Stomach (tissue), 9 donors: ENCODE results near the gene TMEM72. TPM values are rescaled to one million over a fixed set of nuclear protein-coding genes. Genes with fewer than 3 reads are reported as not detected.

ENCODE experiments used
- DNase-seq, 2 donors: peaks; one replicate each; pipeline versions ENCODE4 v3.0.0 to v3.0.0-alpha.2; 2013 to 2019
- H3K27ac ChIP-seq, 5 donors: fragments of 200-600 bp in 4 of 5; sonication (generic) in 4 of 5; one replicate each; pipeline ENCODE4 v1.5.1; 2013 to 2019; ENCODE audit warnings: mild to moderate bottlenecking in 1 of 5, moderate library complexity in 1 of 5
- H3K27me3 ChIP-seq, 3 donors: fragments of 200-600 bp; sonication (generic); one replicate each; pipeline ENCODE4 v1.5.1; 2017 to 2019; ENCODE audit warnings: mixed run types in 1 of 3
- H3K36me3 ChIP-seq, 4 donors: fragments of 200-600 bp; sonication (generic); 1 replicate in 3 of 4; 2 replicates in 1 of 4; pipeline ENCODE4 v1.5.1; 2016 to 2019
- H3K4me1 ChIP-seq, 4 donors: fragments of 200-600 bp; sonication (generic); one replicate each; pipeline ENCODE4 v1.5.1; 2016 to 2019
- H3K4me3 ChIP-seq, 4 donors: fragments of 200-600 bp; sonication (generic) in 3 of 4; one replicate each; pipeline ENCODE4 v1.5.1; 2016 to 2019; ENCODE audit warnings: mild to moderate bottlenecking in 1 of 4
- H3K9me3 ChIP-seq, 4 donors: fragments of 200-600 bp; sonication (generic); one replicate each; pipeline ENCODE4 v1.5.1; 2016 to 2019
- EP300 ChIP-seq: sonication (generic); formaldehyde crosslinking; IDR thresholded peaks from one replicate; pipeline ENCODE4 v1.6.1; 2017; ENCODE audit warnings: antibody characterized with exemption
- POLR2A ChIP-seq, 4 donors: fragments of 450-650 bp; IDR thresholded peaks; one replicate each; pipeline ENCODE4 v1.6.1; 2016; ENCODE audit warnings: antibody characterized with exemption in 4 of 4, control low read depth in 2 of 4, mild to moderate bottlenecking in 1 of 4, moderate library complexity in 1 of 4
- POLR2AphosphoS5 ChIP-seq, 3 donors: sonication (generic); formaldehyde crosslinking; IDR thresholded peaks; one replicate each; pipeline ENCODE4 v1.6.1; 2016; ENCODE audit warnings: antibody characterized with exemption in 3 of 3
- WGBS, 5 donors: extraction: QIAGEN DNeasy Blood & Tissue Kit in 3 of 5; methylation state at CpG; one replicate each; pipeline versions ENCODE4 v1.1.5 to v1.1.7; 2013 to 2018; 5-methylcytosine and 5-hydroxymethylcytosine counted together
- intact Hi-C: fragments of 100-400 bp; cut with DNase I; formaldehyde crosslinking; loops from one replicate; pipeline ENCODE4 v1.15.1; 2023; ENCODE audit warnings: low total_unique reads
- polyA plus RNA-seq, 3 donors: library from polyadenylated mRNA; stranded (reverse); fragments of 200-250 nt; gene quantifications; one replicate each; pipeline ENCODE4 v1.2.3, GENCODE V29; 2013
- total RNA-seq, 5 donors: library from RNA; depleted of rRNA; stranded (reverse); fragments of >200 nt; gene quantifications; one replicate each; pipeline versions ENCODE4 v1.1.0 to v1.2.3, GENCODE V29; 2014 to 2016
- TF ChIP-seq, protein P1 (sequence below), 7 experiments: fragments of 450-650 bp in 4 of 7; fragments of 200-600 bp in 3 of 7; sonication (generic) in 3 of 7; IDR thresholded peaks; one replicate each; pipeline ENCODE4 v1.5.1; 2016 to 2019; ENCODE audit warnings: antibody characterized with exemption in 7 of 7, control low read depth in 2 of 7, mild to moderate bottlenecking in 1 of 7
- donor health status: healthy with polysubstance abuse.
- donor health status: Bipolar disorder and iron deficiency.
- donor health status: healthy.

Gene TMEM72
- total and polyA plus RNA-seq, 8 donors: 0.13 to 30.4 (median 1.3) TPM; not detected in 5

DNA sequence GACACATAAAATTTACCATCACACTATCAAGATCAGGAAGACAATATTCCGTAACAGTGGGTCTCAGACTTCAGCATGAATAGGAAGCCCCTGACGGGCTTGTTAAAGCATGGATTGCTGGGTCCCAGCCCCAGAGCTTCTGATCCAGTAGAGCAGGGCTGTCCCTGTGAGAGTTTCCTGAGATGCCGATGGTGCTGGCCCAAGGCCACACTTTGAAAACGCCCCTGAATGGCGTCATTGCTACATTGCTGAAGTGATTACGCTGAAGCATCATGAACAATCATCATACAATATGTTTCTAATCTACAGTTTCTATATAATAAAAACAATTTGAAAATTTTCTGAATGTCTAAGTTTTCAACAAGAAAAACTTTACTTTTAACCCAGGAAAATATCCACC lies 38.0 kb upstream of the TMEM72 start:
- peak in 1 of 2 donors; percentile 49 for DNase-seq
- no peak overlapping the region for H3K4me3 ChIP-seq
- 72 to 80% (median 80%) methylated on average over 6 of the region's 6 CpGs for WGBS, 5 donors
- no peak overlapping the region for H3K27ac ChIP-seq
- intact Hi-C loops: no loop called here
- TF ChIP-seq POLR2AphosphoS5 (IDR thresholded peaks at IDR 0.05) (no peak), POLR2A (IDR thresholded peaks at IDR 0.05) (no peak), EP300 (no peak)
- TF ChIP-seq, protein P1, sequence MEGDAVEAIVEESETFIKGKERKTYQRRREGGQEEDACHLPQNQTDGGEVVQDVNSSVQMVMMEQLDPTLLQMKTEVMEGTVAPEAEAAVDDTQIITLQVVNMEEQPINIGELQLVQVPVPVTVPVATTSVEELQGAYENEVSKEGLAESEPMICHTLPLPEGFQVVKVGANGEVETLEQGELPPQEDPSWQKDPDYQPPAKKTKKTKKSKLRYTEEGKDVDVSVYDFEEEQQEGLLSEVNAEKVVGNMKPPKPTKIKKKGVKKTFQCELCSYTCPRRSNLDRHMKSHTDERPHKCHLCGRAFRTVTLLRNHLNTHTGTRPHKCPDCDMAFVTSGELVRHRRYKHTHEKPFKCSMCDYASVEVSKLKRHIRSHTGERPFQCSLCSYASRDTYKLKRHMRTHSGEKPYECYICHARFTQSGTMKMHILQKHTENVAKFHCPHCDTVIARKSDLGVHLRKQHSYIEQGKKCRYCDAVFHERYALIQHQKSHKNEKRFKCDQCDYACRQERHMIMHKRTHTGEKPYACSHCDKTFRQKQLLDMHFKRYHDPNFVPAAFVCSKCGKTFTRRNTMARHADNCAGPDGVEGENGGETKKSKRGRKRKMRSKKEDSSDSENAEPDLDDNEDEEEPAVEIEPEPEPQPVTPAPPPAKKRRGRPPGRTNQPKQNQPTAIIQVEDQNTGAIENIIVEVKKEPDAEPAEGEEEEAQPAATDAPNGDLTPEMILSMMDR (IDR thresholded peaks at IDR 0.05): no peak
- no peaks in the 10 kb centered on the region for H3K27me3 ChIP-seq
- H3K9me3 ChIP-seq: no peaks in the 10 kb centered on the region
- H3K36me3 ChIP-seq: no peaks in the 10 kb centered on the region
- H3K4me1 ChIP-seq: peaks cover 4 to 21% (median 10%) of the 10 kb centered on the region in 4 donors

DNA sequence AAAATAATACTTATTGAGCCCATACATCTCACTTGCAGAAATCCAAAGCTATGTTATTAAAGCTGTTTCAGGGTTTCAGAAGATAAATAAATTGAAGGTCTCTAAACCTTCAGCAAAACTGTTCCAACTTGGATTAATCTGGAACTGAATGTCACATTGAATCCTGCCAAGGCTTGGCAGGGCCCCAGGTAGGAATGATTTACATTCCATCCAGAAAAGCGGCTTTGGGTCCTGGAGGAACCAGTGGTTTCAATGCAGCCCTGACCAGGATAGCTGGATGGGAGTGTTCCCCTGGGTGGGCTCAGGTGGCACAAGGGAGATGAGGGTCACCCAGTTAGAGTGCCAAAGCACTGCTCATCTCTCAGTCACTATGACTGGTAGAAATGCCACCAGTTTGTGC lies 37.0 kb upstream of the TMEM72 start:
- Histone ChIP-seq H3K27ac (no peak overlapping the region), H3K4me3 (no peak overlapping the region), H3K4me1 (peaks cover 14 to 31% (median 19%) of the 10 kb centered on the region in 4 donors), H3K27me3 (peaks cover 0 to under 1% (median 0%) of the 10 kb centered on the region in 3 donors), H3K9me3 (no peaks in the 10 kb centered on the region), H3K36me3 (no peaks in the 10 kb centered on the region)
- intact Hi-C loops: no loop called here
- WGBS, 5 donors: 24 to 44% (median 34%) methylated on average over 1 of the region's 1 CpG
- TF ChIP-seq, protein P1 (IDR thresholded peaks at IDR 0.05): no peak
- TF ChIP-seq POLR2AphosphoS5 (IDR thresholded peaks at IDR 0.05): no peak
- DNase-seq: peak in 1 of 2 donors; percentile 74

DNA sequence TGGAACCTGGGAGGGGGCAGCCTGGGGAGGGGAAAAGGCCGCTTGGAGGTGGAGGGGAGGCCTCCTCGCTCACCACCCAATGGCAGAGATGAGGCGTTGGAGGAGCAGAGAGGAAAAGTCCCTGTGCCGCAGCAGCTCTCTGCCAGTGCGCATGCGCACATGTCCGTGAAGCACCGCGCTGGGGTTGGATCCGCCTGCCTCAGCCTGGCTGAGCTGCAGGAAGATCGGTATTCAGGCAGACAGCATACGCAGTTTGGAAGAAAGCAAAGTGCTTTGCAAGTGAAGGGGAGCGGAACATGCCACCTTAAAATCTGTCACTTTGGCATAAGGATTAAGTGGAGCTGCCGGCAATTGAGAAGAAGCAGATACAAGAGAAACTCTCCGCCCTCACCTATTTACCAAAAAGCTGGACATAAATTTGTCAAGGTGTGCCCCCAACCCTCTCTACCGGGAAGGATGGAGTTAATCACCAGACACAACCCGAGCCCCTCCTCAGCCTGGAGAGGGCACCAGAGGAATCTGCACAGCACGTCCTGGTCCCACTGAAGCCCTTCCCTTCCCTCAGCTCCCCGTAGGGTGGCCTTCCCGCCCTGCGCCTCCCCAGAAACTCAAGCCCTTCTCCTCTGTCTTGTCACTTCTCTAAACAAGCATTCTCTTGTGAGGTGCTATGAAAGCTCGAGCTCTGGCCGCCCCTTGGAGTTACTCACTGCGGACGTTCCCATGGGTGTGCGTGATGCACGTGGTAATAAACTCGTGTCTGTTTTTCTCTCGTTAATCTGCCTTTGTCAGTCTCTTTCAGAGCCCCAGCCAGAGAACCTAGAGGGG lies 32.2 kb upstream of the TMEM72 start:
- H3K36me3 ChIP-seq: no peaks in the 10 kb centered on the region
- 1 to 12% (median 6%) methylated on average over 19 to 29 of the region's 29 CpGs for WGBS, 5 donors
- TF ChIP-seq POLR2AphosphoS5 (IDR thresholded peaks at IDR 0.05): peak; percentile 25 to 61 (median 51)
- TF ChIP-seq EP300: no peak
- TF ChIP-seq, protein P1 (IDR thresholded peaks at IDR 0.05): peak in 1 of 7 experiments; percentile 7
- peaks cover 16 to 28% (median 23%) of the 10 kb centered on the region in 4 donors for H3K4me1 ChIP-seq
- peak overlapping the region; percentile 35 to 53 (median 38) for H3K4me3 ChIP-seq
- peak overlapping the region in 4 of 5 donors; percentile 4 to 78 (median 57) for H3K27ac ChIP-seq
- intact Hi-C loops: no loop called here
- peaks cover 0 to 6% (median 0%) of the 10 kb centered on the region in 3 donors for H3K27me3 ChIP-seq
- no peaks in the 10 kb centered on the region for H3K9me3 ChIP-seq
- peak; percentile 86 to 96 for DNase-seq

DNA sequence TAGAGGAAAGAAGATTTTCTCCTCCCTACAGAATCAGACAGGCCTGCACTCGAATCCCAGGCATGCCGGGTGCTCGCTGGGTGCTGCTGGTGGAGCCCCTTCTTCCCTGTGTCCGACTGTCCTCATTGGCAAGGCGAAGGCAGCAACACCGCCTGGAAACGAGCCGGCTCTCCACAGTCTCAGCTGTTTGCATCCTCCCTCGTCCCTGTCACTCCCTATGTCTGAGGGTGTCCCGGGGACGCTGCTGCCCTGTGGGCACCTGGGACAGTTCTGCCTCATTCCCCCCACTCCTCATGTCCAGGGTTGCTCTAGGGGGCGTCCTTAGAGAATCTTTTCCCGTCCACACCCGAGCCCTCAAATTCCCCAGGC lies 31.6 kb upstream of the TMEM72 start:
- DNase-seq: no peak
- Histone ChIP-seq H3K27ac (peak overlapping the region in 3 of 5 donors; percentile 53 to 78 (median 61)), H3K27me3 (peaks cover 0 to 6% (median 0%) of the 10 kb centered on the region in 3 donors), H3K4me1 (peaks cover 10 to 22% (median 18%) of the 10 kb centered on the region in 4 donors), H3K4me3 (peak overlapping the region; percentile 35 to 53 (median 38)), H3K9me3 (no peaks in the 10 kb centered on the region), H3K36me3 (no peaks in the 10 kb centered on the region)
- TF ChIP-seq, protein P1 (IDR thresholded peaks at IDR 0.05): no peak
- TF ChIP-seq POLR2A (IDR thresholded peaks at IDR 0.05) (no peak), EP300 (no peak), POLR2AphosphoS5 (IDR thresholded peaks at IDR 0.05) (no peak)
- 36 to 58% (median 48%) methylated on average over 14 of the region's 14 CpGs for WGBS, 5 donors
- intact Hi-C loops: no loop called here
